Panc1 (cell line): ENCODE measurements around the gene DEK. TPM values are rescaled to one million over a fixed set of nuclear protein-coding genes. Genes with fewer than 3 reads are reported as not detected.

ENCODE experiments used
- ATAC-seq: fragments of 200-7000 bp; cut with Tn5 transposase; 2 replicates; pipeline ENCODE4 v1.9.1; 2020; ENCODE audit warnings: mild to moderate bottlenecking, moderate library complexity
- BruUV-seq: library from RNA; stranded (reverse); fragments of 400-500 nt; replicated peaks from 2 replicates; lab custom pipeline; 2021; lab: Mats Ljungman, UMichigan
- CTCF ChIA-PET: fragments of 300-600 bp; sonication (Branson Sonifier 250); formaldehyde crosslinking; loops from one replicate; lab custom pipeline; 2022; ENCODE audit warnings: antibody characterized with exemption; lab: Charles Lee
- POLR2A ChIA-PET: fragments of 300-600 bp; sonication (Branson Sonifier 250); formaldehyde crosslinking; loops from one replicate; lab custom pipeline; 2022; ENCODE audit warnings: antibody characterized with exemption; lab: Charles Lee
- DNase-seq: peaks from one replicate; pipeline ENCODE4 v3.0.0-alpha.2; 2010; ENCODE audit warnings: low read depth, low spot score
- H3K27ac ChIP-seq: 2 replicates; pipeline ENCODE4 v1.5.1; 2011; ENCODE audit warnings: mild to moderate bottlenecking, low read length, inconsistent platforms
- H3K27me3 ChIP-seq: fragments of 200-500 bp; sonication (Bioruptor generic); 2 replicates; pipeline ENCODE4 v1.6.0; 2014; ENCODE audit warnings: low read length, inconsistent platforms; ENCODE audit not compliant: control insufficient read depth, insufficient read depth
- H3K36me3 ChIP-seq: fragments of 200-500 bp; sonication (Bioruptor generic); 2 replicates; pipeline ENCODE4 v1.5.1; 2014; ENCODE audit warnings: inconsistent platforms, mild to moderate bottlenecking, low read length, moderate library complexity; ENCODE audit not compliant: control insufficient read depth, insufficient read depth
- H3K4me1 ChIP-seq: 2 replicates; pipeline ENCODE4 v1.5.1; 2011; ENCODE audit warnings: inconsistent platforms, mild to moderate bottlenecking, low read length, moderate library complexity; ENCODE audit not compliant: control insufficient read depth, insufficient read depth
- H3K4me3 ChIP-seq, 2 experiments: 2 replicates each; pipeline ENCODE4 v1.5.1; 2011 to 2012; ENCODE audit warnings: low read depth in 2 of 2, low read length in 2 of 2, mild to moderate bottlenecking in 2 of 2, inconsistent platforms in 1 of 2, moderate library complexity in 1 of 2
- H3K9me3 ChIP-seq: fragments of 200-500 bp; sonication (Bioruptor generic); 2 replicates; pipeline ENCODE4 v1.5.1; 2014; ENCODE audit warnings: low read depth, mild to moderate bottlenecking, inconsistent platforms, low read length, moderate library complexity; ENCODE audit not compliant: control insufficient read depth, insufficient read depth
- CTCF ChIP-seq: fragments of 450-650 bp; IDR thresholded peaks from 2 replicates; pipeline ENCODE4 v1.5.1; 2017; ENCODE audit warnings: mild to moderate bottlenecking
- POLR2AphosphoS5 ChIP-seq: IDR thresholded peaks from 2 replicates; pipeline ENCODE4 v1.6.1; 2012; ENCODE audit warnings: mild to moderate bottlenecking, low read depth, low read length, moderate library complexity
- REST ChIP-seq, 2 experiments: IDR thresholded peaks; 2 replicates each; pipeline ENCODE4 v1.6.1; 2011 to 2012; ENCODE audit warnings: low read depth in 2 of 2, control low read depth in 1 of 2, low read length in 1 of 2, mild to moderate bottlenecking in 1 of 2, moderate library complexity in 1 of 2; ENCODE audit not compliant: insufficient read depth in 1 of 2
- SIN3A ChIP-seq: IDR thresholded peaks from 2 replicates; pipeline ENCODE4 v1.6.1; 2012; ENCODE audit warnings: low read depth, mild to moderate bottlenecking, low read length, moderate library complexity, borderline replicate concordance; ENCODE audit not compliant: insufficient read depth
- TCF7L2 ChIP-seq: IDR thresholded peaks from 2 replicates; pipeline ENCODE4 v1.6.1; 2011; ENCODE audit warnings: mild to moderate bottlenecking, low read depth, low read length, inconsistent platforms
- in situ Hi-C: cut with HindIII; loops from 2 replicates; pipeline ENCODE4 v1.10.0; 2016; ENCODE audit warnings: low sequenced_read_pairs, low pct_unique_long_range_greater_than_20kb
- intact Hi-C: fragments of 100-400 bp; cut with micrococcal nuclease; formaldehyde crosslinking; loops from one replicate; pipeline ENCODE4 v1.10.0; 2022; ENCODE audit not compliant: unreplicated experiment
- total RNA-seq: library from RNA; stranded (reverse); gene quantifications from one replicate; pipeline ENCODE4 v1.2.1, GENCODE V29; 2021; ENCODE audit not compliant: unreplicated experiment

DEK gene
- total RNA-seq, 1 experiment from 2014 or later, result 177 TPM

GRCh38 chr6:18192026-18192425 is 72.3 kb downstream of the DEK start:
- H3K36me3 ChIP-seq, result no peaks in the 10 kb centered on the region
- no peak overlapping the region for H3K27ac ChIP-seq
- H3K4me3 ChIP-seq, result no peak overlapping the region
- CTCF ChIA-PET, result no interaction called here
- POLR2A ChIA-PET, result no interaction called here
- no peak for ATAC-seq
- TF ChIP-seq TCF7L2 (no peak), POLR2AphosphoS5 (no peak), REST (IDR thresholded peaks at IDR 0.05; ENCODE audit: insufficient read depth in 1 of 2, low read depth in 2 of 2, low read length in 1 of 2) (no peak), CTCF (no peak), SIN3A (no peak)
- in situ Hi-C loops, result no loop called here
- no peaks in the 10 kb centered on the region for H3K27me3 ChIP-seq
- BruUV-seq, result no TSS peak
- no peak for DNase-seq
- intact Hi-C loops, result no loop called here
- no peaks in the 10 kb centered on the region for H3K4me1 ChIP-seq
- no peaks in the 10 kb centered on the region for H3K9me3 ChIP-seq

- Histone ChIP-seq H3K36me3 (no peaks in the 10 kb centered on the region), H3K4me3 (no peak overlapping the region), H3K27ac (no peak overlapping the region), H3K4me1 (no peaks in the 10 kb centered on the region), H3K9me3 (no peaks in the 10 kb centered on the region), H3K27me3 (no peaks in the 10 kb centered on the region)
- in situ Hi-C loops (no loop called here), intact Hi-C loops (no loop called here)
- CTCF ChIA-PET, result no interaction called here
- no peak for TF ChIP-seq POLR2AphosphoS5
- no peak for TF ChIP-seq REST (IDR thresholded peaks at IDR 0.05; ENCODE audit: insufficient read depth in 1 of 2, low read depth in 2 of 2, low read length in 1 of 2)
- no peak for TF ChIP-seq CTCF
- TF ChIP-seq TCF7L2, result no peak
- no peak for TF ChIP-seq SIN3A
- no peak for ATAC-seq
- POLR2A ChIA-PET, result no interaction called here
- no peak for DNase-seq
- no TSS peak for BruUV-seq
Measured at GRCh38 chr6:18189196-18189595, 75.1 kb downstream of the DEK start.
